Right ventricle myocardium superior (tissue), 1 donor: ENCODE data around the gene KCNC1. TPM values are rescaled to one million over a fixed set of nuclear protein-coding genes. Genes with fewer than 3 reads are reported as not detected.
A peak's percentile ranks its signal among the peaks of the same experiment; 100 is the strongest.

ENCODE experiments used
- ATAC-seq: fragments of 200-7000 bp; cut with Tn5 transposase; one replicate; pipeline ENCODE4 v1.9.1; 2020; ENCODE audit warnings: mild to moderate bottlenecking; ENCODE audit not compliant: poor library complexity
- DNase-seq: peaks from one replicate; pipeline ENCODE4 v3.0.0-alpha.2; 2020
- intact Hi-C: fragments of 100-400 bp; cut with DNase I; formaldehyde crosslinking; loops from one replicate; pipeline ENCODE4 v1.11.2; 2022
- total RNA-seq: library from RNA; stranded (reverse); fragmentation: NEBNext Ultra II Directional; extraction: Animal tissue kit (Norgen Biotek cat#: 25700); gene quantifications from one replicate; pipeline ENCODE4 v1.2.1, GENCODE V29; 2021
- donor health status: DM: no; HTN: yes; CAD: no; lungs with severe emphysema.

Gene KCNC1
- total RNA-seq, 1 donor from 2014 or later, result not detected

- intact Hi-C loops, result no loop called here
- no peak for DNase-seq
- ATAC-seq, result peak; percentile 8
Measured at GRCh38 chr11:17713851-17714250, 20.7 kb upstream of the KCNC1 start.

DNA sequence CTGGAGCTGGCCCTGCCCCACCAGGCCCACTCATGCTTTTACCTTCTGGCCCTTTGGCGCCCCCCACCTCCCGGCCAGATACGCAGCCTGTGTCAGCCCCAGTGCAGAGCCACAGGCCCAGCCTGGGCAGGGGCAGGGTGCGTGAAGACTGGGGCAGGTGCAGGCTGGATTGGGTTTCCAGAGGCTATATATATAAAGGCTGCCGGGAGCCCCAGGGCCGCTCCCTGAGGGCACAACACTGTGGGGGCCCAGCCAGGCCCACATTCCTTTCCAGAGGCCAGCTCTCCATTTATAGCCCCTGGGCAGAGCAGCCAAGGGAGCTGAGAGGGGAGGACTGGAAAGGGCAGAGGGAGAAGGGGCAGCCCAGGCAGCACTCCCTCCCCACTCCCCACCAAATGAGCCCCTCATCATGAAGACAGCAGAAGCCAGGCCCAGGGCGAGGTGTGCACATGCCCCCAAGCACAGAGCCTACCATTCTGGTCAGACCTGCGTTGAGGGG is 20.2 kb upstream of the KCNC1 start:
- intact Hi-C loops, result no loop called here
- DNase-seq, result peak; percentile 62

DNA sequence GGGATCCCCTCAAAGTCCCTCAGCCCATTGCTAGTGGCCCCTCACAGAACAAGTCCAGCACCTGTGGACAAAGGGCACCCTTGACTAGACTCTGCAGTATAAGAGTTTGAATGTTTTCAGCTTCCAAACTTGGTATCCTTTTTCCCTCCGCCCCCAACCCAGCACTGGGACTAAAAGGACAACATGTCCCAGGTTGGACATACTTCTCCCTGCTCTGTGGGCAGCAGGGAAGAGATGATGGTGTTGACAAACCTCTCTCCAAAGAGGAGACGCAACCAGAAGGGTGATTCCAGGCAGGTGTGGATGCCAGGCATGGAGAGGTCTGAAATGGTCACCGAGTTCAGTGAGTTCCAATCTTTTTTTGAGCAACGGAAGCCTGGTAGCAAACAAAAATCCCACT is 19.7 kb upstream of the KCNC1 start:
- ATAC-seq, result peak; percentile 52
- intact Hi-C loops, result loop anchor here (5.0 kb wide), 1 partner anchor 118 kb away; no protein-coding TSS in a partner anchor

More for the DNA sequence above, 20.2 kb upstream of the KCNC1 start:
- ATAC-seq, result peak; percentile 91

DNA sequence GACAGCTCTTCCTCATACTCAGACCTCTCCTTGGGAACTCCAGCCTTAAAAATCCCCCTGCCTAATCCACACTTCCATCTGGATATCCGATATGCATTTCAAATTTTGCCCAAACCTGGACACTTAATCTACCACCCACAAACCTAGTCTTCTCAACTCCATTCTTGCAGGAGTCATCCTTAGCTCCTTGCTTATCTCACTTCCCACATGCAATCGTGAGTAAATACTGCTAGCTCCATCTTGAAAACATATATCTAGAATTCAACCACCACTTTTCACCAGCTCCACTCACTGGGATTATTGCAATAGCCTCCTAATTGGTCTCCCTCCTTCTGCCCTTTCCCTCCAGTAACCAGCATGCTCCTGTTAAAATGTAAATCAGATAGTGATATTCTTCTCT is 17.8 kb upstream of the KCNC1 start:
- no peak for ATAC-seq
- intact Hi-C loops, result loop anchor here (5.0 kb wide), 1 partner anchor 120 kb away; no protein-coding TSS in a partner anchor
- DNase-seq, result no peak

More for the DNA sequence above, 19.7 kb upstream of the KCNC1 start:
- no peak for DNase-seq

DNA sequence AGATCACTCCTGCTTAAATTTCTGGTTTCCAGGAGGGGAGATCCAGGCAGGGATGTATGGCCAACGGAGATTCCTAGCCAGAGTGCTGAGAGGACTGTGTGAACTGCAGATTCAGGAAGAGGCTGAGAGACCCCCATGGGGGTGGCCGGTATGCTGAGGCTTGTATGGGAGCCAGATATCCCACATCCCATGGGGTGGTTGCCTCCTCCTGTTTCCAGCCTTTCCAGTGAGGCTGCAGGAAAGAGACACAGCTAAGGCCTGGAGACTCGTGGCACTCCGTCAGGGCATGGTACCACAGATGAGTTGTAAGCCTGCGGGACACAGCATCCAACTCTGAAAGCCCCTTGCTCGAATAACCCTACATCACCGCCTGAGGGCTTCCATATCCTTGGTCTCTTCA is 16.6 kb upstream of the KCNC1 start:
- intact Hi-C loops, result loop anchor here (5.0 kb wide), 1 partner anchor 121 kb away; no protein-coding TSS in a partner anchor
- DNase-seq, result no peak
- no peak for ATAC-seq

DNA sequence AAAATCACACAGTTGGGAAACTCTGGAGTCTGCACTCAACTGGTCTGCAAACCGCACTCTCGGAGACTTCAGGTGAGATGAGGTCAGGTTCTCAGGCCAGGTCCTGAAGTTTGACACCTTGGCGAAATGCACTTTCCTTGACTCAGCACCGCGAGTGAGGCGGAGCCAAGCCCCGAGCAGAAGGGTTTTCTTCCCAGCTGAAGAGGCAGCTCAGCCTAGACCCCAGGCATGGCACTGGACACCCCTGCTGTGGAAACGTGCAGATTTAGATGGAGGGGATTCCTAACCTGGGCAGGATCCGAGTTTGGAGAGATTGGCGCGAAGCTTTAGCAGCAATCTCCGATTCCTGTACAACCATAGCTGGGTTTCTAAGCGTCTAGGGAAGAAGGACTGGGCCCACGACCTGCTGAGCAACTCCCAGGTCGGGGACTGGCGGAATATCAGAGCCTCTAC is 16.0 kb upstream of the KCNC1 start:
- no peak for DNase-seq
- ATAC-seq, result no peak
- intact Hi-C loops, result loop anchor here (5.0 kb wide), 1 partner anchor 121 kb away; no protein-coding TSS in a partner anchor

- peak; percentile 30 for DNase-seq
- ATAC-seq, result peak; percentile 44
- intact Hi-C loops, result loop anchor here (5.0 kb wide), 1 partner anchor 122 kb away; no protein-coding TSS in a partner anchor
Measured at GRCh38 chr11:17719028-17719937, 15.3 kb upstream of the KCNC1 start, which contains the start of gene MYOD1. TSS of gene MYOD1 (plus strand) at chr11:17719571. CDS start at chr11:17719783, 212 bp downstream.

- intact Hi-C loops, result loop anchor here (5.0 kb wide), 1 partner anchor 123 kb away; no protein-coding TSS in a partner anchor
Measured at GRCh38 chr11:17719938-17720795, 14.4 kb upstream of the KCNC1 start.

DNA sequence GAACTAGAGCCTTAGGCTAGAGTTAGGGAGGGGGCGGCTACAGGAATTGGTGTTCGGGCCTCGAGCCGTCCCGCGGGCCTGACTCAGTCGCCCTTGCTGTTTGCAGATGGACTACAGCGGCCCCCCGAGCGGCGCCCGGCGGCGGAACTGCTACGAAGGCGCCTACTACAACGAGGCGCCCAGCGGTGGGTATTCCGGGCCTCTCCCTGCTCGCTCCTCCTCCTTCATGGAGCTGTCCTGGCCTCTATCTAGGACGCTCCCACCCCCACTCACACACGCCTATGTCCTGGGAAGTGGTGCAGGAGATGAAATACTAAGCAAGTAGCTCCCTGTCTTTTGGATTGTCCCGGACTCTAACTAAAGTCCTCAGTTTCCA is 13.8 kb upstream of the KCNC1 start:
- ATAC-seq, result no peak
- no peak for DNase-seq
- intact Hi-C loops, result no loop called here

More at GRCh38 chr11:17719938-17720795, 14.4 kb upstream of the KCNC1 start:
- DNase-seq, result no peak
- peak; percentile 71 for ATAC-seq

- intact Hi-C loops, result no loop called here
- peak; percentile 24 for DNase-seq
- no peak for ATAC-seq
Measured at GRCh38 chr11:17721242-17721999, 13.2 kb upstream of the KCNC1 start.

DNA sequence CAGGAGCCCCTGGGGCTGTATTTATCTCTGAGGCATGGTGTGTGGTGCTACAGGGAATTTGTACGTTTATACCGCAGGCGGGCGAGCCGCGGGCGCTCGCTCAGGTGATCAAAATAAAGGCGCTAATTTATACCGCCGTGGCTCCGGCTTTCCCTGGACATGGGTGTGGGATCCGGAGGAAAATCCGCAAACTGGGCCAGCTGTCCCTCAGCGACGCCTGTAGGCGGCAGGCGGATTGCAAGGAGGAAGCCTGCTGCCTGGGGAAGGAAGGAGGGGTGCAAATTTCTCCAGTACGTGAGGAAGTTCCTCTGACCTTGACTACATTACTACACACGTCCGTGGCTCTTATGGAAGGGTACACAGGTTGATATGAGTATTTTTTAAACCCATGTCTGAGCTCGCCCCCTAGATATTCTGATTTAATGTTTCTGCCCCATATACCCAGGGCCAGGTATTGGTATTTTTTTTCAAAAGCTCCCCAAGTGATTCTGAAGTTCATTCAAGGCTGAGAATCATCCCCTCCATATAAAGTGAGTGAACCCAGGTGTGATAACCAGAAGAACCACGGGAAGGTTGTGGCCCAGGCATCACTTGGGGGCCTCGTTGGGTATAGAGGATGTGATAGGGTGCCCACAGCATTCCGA is 12.5 kb upstream of the KCNC1 start:
- no peak for ATAC-seq
- intact Hi-C loops, result no loop called here
- DNase-seq, result peak; percentile 36

GRCh38 chr11:17724020-17724908 is 10.3 kb upstream of the KCNC1 start:
- intact Hi-C loops, result no loop called here
- no peak for DNase-seq
- no peak for ATAC-seq

DNA sequence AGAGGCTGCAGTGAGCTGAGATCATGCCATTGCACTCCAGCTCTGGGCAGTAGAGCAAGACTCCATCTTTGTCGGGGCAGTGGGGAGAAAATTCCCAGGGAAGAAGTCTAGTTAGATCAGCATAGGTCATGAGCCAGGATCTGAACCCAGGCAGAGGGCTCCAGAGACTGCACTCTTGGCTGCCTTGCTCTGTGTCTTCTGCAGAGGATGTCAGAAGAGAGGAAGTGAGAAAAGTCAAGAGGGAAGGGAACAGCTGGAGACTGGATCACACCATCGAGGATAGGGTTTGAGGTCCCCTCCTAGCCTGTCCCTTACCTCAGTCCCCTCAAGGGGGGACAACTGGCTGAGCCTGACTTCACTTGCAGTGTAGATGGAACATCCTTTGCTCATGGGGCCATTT is 9.4 kb upstream of the KCNC1 start:
- peak; percentile 16 for DNase-seq
- no peak for ATAC-seq
- intact Hi-C loops, result no loop called here

GRCh38 chr11:17730137-17730536 is 4.4 kb upstream of the KCNC1 start:
- ATAC-seq, result no peak
- intact Hi-C loops, result loop anchor here (2.0 kb wide), 1 partner anchor 249 kb away; no protein-coding TSS in a partner anchor
- DNase-seq, result no peak

DNA sequence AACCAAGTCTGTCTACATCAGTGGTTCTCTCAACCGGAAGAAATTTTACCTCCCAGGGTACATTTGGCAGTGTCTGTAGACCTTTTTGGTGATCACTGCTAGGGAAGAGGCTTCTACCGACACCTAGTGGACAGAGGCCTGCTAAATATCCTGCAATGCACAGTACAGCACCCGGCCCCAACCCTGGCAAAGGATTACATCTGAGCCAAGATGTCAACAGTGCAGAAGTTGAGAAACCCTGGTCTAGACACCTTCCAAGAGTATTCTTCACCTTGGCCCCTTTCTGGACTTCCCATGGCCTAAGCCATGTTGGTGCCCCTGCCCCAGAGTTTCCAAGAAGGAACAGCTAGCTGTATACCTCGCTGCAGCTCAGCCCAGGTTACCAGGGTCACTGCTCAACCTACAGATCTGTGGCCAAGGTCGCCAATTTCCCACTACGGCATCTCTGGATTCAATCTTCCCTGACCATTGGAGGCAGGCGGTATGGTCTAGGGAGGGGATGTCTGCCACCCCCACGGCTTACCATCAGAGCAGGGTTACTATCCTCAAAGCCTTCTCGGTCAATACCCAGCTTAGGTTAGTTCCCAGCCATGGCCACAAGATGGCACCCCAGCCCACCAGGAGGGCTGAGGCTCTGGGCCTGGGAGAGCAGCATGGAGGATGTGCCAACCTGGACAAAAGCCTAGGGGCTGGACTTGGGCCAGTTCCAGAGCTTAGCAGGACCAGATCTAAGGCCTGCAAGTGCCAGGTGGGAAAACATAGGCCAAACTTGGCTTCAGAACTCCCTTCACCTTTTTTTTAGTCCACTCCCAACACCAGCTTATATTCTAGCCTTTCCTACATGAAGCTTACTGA is 3.7 kb upstream of the KCNC1 start:
- DNase-seq (peak; percentile 86), ATAC-seq (peak; percentile 90)
- intact Hi-C loops, result loop anchor here (2.0 kb wide), 1 partner anchor 248 kb away; no protein-coding TSS in a partner anchor

DNA sequence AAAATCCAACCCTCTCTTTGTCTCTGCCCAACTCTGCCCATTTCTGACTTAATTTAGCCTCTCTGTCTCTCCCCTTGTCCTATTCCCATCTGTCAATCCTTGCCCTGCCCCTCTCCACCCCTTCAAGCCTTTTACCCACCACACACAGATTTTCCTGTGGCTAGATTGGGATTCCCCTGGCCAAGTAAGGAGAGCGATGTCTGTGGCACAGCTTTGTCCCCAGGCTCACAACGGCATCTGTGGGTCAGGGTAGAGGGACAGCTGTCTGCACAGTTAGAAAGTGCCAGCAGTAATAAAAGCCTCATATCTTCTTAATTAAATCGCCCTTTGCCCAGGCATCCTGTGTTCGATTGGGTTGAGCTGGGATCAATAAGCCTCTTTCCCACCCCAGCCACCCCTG is 1.3 kb upstream of the KCNC1 start:
- intact Hi-C loops, result no loop called here
- no peak for ATAC-seq
- no peak for DNase-seq
